Measurements from ENCODE around the gene MRM1.

The MRM1 gene, protein sequence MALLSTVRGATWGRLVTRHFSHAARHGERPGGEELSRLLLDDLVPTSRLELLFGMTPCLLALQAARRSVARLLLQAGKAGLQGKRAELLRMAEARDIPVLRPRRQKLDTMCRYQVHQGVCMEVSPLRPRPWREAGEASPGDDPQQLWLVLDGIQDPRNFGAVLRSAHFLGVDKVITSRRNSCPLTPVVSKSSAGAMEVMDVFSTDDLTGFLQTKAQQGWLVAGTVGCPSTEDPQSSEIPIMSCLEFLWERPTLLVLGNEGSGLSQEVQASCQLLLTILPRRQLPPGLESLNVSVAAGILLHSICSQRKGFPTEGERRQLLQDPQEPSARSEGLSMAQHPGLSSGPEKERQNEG

DNA sequence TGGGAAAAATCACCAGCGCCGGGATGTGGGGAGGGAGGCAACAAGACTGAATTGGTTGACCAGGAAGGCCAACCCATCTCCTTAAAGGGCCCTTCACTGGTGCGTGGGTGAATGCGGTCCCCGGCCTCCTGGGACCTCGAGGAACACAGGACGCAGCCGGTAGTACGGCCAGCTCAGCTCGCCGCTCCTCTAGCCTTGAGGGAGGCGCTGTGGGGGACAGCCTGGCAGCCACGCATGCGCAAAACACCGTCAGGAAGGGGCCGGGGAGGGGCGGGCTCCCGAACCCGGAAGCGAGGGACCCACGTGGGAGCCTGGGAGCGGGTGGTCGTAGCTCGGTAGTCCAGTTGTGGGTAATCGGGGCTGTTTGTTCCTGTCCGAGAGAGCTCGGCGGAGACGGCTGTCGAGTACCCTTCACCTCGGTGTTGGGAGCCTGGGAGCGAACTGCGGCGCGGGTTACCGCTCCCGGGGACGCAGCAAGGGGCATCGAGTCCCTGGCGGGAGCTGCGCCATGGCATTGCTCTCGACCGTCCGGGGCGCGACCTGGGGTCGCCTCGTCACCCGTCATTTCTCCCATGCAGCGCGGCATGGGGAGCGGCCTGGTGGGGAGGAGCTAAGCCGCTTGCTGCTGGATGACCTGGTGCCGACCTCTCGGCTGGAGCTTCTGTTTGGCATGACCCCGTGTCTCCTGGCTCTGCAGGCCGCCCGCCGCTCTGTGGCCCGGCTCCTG, at the start of gene MRM1:
Gene MRM1, plus strand, starts transcription at position 281 of the 727 bp plus-strand sequence. Its CDS starts 228 bp downstream, at position 509.
- DNase-seq: peak; percentile 93

DNA sequence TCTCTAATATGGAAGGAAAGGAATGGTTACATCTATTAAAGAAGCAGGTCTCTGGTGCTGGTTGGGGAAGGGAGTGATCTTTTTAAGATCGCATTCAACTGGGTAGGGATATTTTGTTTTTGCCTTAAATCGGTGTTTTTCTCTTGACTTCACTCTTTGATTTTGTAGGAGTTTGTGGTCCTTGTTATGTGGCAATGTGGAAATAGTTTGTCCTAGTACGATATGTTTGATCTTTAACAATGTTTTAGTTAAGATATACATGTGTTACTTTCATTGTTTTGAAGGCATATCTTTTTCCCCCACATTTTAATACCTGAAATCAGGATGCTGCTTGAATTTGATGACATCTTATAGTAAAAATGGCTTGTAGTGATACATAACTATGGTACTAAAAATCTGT, 47.9 kb upstream of the MRM1 start:
- DNase-seq: no peak

DNA sequence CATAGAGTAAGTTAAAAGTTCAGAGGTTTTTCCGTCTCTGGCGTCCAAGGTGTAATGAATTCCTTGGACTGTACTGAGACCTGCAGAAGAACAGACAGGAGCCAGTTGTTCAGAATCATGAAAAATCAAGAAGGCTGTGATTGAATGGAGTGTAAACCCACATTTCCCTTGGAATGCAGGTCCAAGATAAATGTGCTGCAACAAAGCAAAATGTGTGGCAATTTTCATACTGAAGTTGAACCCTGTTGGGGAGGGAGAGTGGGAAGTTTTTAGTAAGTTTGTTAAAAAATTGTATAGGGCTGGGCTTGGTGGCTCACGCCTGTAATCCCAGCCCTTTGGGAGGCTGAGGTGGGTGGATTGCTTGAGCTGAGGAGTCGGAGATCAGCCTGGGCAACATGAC, 35.3 kb upstream of the MRM1 start:
- no peak for DNase-seq

DNA sequence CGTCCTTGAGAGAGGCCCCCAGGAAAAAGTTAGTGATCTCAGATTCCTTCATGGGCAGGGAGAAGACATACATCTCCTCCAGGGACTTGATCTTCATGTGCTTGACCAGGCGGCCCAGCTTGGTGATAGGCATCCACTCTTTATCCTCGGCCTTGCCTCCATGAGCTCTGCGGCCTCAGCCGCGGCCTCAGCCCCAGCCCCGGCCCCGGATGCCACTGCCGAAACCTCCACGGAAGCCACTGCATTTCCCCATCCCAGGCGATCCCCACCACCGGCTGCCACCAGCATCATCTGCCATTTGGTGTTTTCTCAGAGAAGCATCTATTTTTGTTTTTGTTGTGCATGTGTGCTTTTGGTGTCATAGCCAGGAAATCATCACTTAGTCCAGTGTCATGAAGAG, 26.4 kb upstream of the MRM1 start:
- no peak for DNase-seq

- DNase-seq: no peak
These were observed 24.6 kb upstream of the MRM1 start for GRCh38 chr17:36576793-36577192.

DNA sequence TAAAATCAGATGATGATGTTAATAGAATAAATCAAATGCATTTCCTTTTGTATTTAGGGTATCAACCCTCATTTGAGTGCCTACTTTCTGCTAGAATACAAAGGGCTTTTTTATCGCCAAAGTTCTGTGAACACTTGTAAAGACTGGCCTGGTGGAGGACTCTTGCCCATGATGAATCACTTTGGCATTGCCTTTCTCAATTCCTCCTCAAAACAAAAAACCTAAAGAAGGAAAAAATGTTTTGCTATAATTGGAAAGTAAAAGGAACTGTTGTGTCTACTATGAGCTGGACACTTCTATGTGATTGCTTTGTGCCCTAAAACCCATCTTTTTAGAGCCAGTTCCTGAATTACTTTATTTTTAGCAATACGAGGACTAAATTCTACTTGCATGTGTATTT, 22.7 kb upstream of the MRM1 start:
- DNase-seq: no peak

DNA sequence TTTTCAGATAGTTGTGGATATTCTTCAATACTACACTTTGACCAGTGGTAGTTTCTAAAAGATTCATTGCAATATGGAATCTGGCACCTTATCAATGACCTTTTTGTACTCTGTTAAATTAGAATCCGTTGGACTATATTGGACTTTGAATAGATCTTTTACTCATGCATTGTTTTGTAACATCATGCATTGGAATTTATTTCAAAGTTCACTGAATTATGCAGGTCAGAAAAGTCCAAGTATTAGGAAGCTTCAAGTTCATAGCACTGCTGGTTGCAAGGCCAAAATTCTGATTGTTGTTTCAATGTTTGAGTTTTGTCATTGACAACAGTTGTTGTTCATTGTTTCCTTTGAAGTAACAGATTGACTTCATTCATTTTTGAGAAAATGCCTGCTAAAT, 17.6 kb upstream of the MRM1 start:
- no peak for DNase-seq

DNA sequence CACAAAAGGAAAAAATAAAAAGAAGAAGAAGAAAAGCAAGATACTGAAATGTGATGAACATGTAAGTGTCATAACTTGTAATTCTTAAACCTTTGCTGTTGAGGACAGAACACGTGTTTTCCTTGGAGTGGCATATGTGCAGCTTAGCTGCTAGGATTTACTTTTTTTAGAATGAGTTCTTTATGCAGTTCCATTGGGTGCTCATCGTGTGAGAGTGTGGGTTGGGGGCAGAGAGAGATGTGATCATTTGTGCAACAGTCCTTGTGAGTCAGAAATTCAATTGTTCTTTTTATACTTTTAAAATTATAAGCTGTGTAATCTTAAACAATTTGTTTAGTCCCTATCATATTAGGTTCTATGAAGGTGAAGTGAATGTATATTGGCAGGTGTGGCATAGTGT, 15.2 kb upstream of the MRM1 start:
- DNase-seq: no peak

DNA sequence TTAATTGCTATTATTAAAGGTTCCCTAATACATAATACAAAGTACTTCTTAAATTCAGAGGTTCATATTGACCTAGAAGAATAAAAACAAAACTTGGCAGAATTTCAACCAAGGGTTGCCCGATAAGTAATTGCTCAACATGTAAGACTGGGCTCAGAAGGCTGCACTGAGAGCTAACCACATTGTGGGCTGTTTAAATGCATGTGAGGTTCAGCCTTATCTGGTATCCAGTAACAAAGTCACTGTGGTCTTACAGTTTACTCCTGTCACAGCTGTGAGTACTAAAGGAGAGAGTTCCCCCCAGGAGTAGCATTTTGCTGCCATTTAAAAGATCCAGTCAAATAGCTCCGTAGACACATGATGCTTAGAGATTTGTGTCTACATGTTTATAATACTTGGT, 11.3 kb upstream of the MRM1 start:
- DNase-seq: peak; percentile 18

DNA sequence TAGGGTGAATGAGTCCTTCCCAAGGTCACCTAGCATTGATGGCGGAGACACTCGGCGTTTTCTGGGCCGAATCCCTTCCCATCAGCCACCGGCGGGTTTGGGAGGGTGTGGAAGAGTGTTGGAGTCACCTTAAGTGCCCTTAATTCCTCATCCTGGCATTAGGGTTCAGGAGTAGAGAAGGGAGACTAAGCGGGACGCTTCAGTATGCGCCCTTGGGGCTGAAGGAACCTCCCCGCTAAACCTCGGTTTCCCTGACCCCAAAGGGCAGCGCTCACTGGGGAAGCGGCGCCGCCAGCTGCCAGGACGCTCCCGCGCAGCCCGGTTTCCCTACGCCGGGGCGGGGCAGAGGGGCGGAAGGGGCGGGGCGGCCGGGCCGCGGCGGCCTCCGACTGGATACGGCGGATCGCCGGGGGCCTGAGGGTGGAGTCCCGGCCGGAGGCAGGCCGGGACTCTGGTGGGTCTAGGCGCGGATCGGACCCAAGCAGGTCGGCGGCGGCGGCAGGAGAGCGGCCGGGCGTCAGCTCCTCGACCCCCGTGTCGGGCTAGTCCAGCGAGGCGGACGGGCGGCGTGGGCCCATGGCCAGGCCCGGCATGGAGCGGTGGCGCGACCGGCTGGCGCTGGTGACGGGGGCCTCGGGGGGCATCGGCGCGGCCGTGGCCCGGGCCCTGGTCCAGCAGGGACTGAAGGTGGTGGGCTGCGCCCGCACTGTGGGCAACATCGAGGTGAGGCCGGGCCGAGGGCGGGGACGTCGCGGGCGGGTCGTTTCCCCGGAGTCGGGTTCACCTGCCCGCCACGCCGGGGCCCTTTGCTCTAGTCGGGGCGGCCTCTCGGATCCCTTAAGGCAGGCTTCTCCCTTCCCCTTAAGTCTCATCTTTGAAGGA, 9.7 kb upstream of the MRM1 start, which contains the start of gene DHRS11:
Gene DHRS11, plus strand, starts transcription at position 446 of the 882 bp plus-strand sequence. Its CDS starts 131 bp downstream, at position 577.
- peak; percentile 76 for DNase-seq

- no peak for DNase-seq
These were observed 9.1 kb upstream of the MRM1 start for GRCh38 chr17:36592316-36592715.

GRCh38 chr17:36592716-36593321, 8.6 kb upstream of the MRM1 start:
- DNase-seq: no peak

- DNase-seq: peak; percentile 70
These were observed 7.6 kb upstream of the MRM1 start for GRCh38 chr17:36593656-36594316.

DNA sequence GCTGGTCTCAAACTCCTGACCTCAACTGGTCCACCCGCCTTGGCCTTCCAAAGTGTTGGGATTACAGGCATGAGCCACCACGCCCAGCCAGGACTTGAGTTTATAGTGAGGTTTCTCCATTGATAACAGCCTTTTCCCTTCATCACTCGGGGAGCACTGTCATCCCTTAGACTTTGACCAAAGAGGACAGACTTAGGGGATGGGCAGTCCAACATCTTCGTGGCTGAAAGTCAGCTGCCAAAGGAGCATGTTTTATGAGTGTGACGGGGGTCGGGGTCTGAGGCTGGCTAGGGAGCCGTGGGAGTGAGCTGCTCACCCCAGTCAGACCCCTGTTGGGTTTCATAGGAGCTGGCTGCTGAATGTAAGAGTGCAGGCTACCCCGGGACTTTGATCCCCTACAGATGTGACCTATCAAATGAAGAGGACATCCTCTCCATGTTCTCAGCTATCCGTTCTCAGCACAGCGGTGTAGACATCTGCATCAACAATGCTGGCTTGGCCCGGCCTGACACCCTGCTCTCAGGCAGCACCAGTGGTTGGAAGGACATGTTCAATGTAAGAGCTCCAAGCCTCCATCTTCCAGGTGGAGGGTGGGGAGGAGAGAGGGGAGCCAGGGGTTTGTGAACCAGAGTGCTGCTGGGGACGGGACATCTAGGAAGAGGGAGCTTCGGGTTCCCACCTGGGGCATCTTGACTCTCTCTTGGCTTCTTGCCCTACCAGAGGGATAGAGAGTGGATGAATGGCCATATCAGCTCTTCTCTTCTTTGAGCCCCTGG, 6.6 kb upstream of the MRM1 start:
- no peak for DNase-seq

- no peak for DNase-seq
These were observed 4.2 kb upstream of the MRM1 start for GRCh38 chr17:36597226-36597625.

- no peak for DNase-seq
These were observed 3.3 kb upstream of the MRM1 start for GRCh38 chr17:36597866-36598777.

- no peak for DNase-seq
These were observed 2.4 kb upstream of the MRM1 start for GRCh38 chr17:36598951-36599401.

DNA sequence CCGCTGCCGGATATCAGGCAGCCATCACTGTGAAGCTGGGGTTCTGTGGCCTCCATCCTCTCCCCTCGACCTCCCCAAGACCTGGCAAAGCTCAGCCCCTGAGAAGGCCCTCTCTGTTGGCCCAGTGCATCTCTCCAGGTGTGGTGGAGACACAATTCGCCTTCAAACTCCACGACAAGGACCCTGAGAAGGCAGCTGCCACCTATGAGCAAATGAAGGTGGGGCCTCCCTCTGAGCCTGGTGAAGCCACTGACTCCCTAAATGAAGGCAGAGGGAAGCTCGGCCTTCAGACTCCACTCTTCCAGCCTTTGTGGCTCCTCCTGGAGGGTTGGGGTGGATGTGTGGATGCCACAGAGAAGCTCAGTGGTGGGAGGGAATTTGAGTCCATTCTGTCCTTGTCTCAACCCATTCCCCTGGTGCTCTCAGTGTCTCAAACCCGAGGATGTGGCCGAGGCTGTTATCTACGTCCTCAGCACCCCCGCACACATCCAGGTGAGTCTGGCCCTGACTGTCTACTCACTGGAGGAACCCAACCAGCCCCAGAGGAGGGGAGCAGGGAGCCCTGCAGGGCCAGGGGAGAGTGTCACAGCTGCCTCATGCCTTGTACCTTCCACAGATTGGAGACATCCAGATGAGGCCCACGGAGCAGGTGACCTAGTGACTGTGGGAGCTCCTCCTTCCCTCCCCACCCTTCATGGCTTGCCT, 1.7 kb upstream of the MRM1 start:
- no peak for DNase-seq

DNA sequence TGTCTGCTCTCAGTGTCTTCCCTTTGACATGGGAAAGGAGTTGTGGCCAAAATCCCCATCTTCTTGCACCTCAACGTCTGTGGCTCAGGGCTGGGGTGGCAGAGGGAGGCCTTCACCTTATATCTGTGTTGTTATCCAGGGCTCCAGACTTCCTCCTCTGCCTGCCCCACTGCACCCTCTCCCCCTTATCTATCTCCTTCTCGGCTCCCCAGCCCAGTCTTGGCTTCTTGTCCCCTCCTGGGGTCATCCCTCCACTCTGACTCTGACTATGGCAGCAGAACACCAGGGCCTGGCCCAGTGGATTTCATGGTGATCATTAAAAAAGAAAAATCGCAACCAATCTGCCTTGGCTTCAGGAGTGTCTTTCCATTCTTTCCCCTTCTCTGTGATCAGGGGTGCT, 918 bp upstream of the MRM1 start:
- no peak for DNase-seq

DNA sequence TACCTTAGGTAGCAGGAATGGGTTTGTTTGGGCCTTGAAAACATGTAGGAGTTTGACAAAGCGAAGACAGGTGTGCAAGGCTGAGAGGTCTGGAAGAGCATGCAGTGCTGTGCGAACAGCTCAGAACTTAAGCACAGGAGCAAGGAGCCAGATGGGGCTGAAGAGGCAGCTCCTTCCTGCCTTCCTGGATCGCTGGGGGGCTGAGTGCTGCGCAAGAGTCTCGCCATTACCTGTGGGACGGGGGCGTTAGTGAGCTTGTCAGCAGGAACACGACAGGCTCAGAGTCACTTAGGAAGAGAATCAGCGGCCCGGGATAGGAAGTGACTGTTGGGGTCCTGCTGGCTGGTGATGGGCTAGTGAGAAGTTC, 464 bp upstream of the MRM1 start:
- no peak for DNase-seq
